Spleen (tissue), 11 donors: ENCODE data around the gene NUMA1. TPM values are rescaled to one million over a fixed set of nuclear protein-coding genes. Genes with fewer than 3 reads are reported as not detected.

Source experiments
- DNase-seq: peaks from one replicate; pipeline ENCODE4 v3.0.0-alpha.2; 2020
- H3K27ac ChIP-seq, 8 donors: fragments of 200-600 bp; sonication (generic) in 7 of 8; 1 replicate in 4 of 8; 2 replicates in 4 of 8; pipeline versions ENCODE4 v1.5.0 to v1.8.0; 2016 to 2021; ENCODE audit warnings: inconsistent platforms in 4 of 8, mild to moderate bottlenecking in 4 of 8, moderate library complexity in 1 of 8
- H3K27me3 ChIP-seq, 7 donors: fragments of 200-600 bp; sonication (generic) in 6 of 7; replicated peaks in 1 of 7; 1 replicate in 4 of 7; 2 replicates in 3 of 7; pipeline versions ENCODE4 v1.5.0 to v1.8.0; 2016 to 2021; ENCODE audit warnings: inconsistent platforms in 3 of 7, mild to moderate bottlenecking in 1 of 7
- H3K36me3 ChIP-seq, 6 donors: fragments of 200-600 bp; sonication (generic) in 5 of 6; 1 replicate in 4 of 6; 2 replicates in 2 of 6; pipeline versions ENCODE4 v1.5.0 to v1.8.0; 2016 to 2021; ENCODE audit warnings: inconsistent platforms in 2 of 6
- H3K4me1 ChIP-seq, 6 donors: fragments of 200-600 bp; sonication (generic) in 5 of 6; 1 replicate in 3 of 6; 2 replicates in 3 of 6; pipeline versions ENCODE4 v1.5.0 to v1.8.0; 2016 to 2021; ENCODE audit warnings: inconsistent platforms in 3 of 6
- H3K4me3 ChIP-seq, 8 donors: fragments of 200-600 bp; sonication (generic) in 7 of 8; 1 replicate in 4 of 8; 2 replicates in 4 of 8; pipeline versions ENCODE4 v1.5.0 to v1.8.0; 2016 to 2021; ENCODE audit warnings: inconsistent platforms in 4 of 8, mild to moderate bottlenecking in 4 of 8, moderate library complexity in 2 of 8
- H3K9me3 ChIP-seq, 8 donors: fragments of 200-600 bp; sonication (generic) in 7 of 8; 1 replicate in 4 of 8; 2 replicates in 4 of 8; pipeline versions ENCODE4 v1.5.0 to v1.8.0; 2016 to 2021; ENCODE audit warnings: inconsistent platforms in 4 of 8
- CTCF ChIP-seq, 11 experiments: fragments of 200-600 bp in 7 of 11; fragments of 450-650 bp in 4 of 11; sonication (generic) in 4 of 11; IDR thresholded peaks in 8 of 11; conservative IDR thresholded peaks in 3 of 11; 1 replicate in 7 of 11; 2 replicates in 4 of 11; pipeline versions ENCODE4 v1.4.0 to v1.8.0; 2016 to 2021; ENCODE audit warnings: antibody characterized with exemption in 11 of 11, inconsistent platforms in 4 of 11, mild to moderate bottlenecking in 1 of 11
- POLR2A ChIP-seq, 3 donors: fragments of 450-650 bp; IDR thresholded peaks; one replicate each; pipeline ENCODE4 v1.5.1; 2017; ENCODE audit warnings: antibody characterized with exemption in 3 of 3, mild to moderate bottlenecking in 1 of 3
- POLR2AphosphoS5 ChIP-seq, 3 donors: sonication (generic); formaldehyde crosslinking; IDR thresholded peaks; one replicate each; pipeline ENCODE4 v1.5.1; 2017; ENCODE audit warnings: antibody characterized with exemption in 3 of 3
- WGBS, 5 donors: extraction: QIAGEN DNeasy Blood & Tissue Kit in 3 of 5; methylation state at CpG; one replicate each; pipeline versions ENCODE4 v1.1.5 to v1.1.7; 2013 to 2018; 5-methylcytosine and 5-hydroxymethylcytosine counted together
- intact Hi-C: fragments of 100-400 bp; cut with DNase I; formaldehyde crosslinking; loops from one replicate; pipeline ENCODE4 v1.15.0; 2023; ENCODE audit warnings: low total_unique reads
- polyA plus RNA-seq, 3 donors: library from polyadenylated mRNA; stranded (reverse); fragments of 200-250 nt; gene quantifications; one replicate each; pipeline ENCODE4 v1.2.1, GENCODE V29; 2013
- total RNA-seq, 7 donors: library from RNA; depleted of rRNA in 3 of 7; stranded (reverse); fragments of >200 nt in 3 of 7; fragmentation: NEBNext Ultra II Directional in 4 of 7; extraction: Animal tissue kit (Norgen Biotek cat#: 25700) in 4 of 7; gene quantifications; one replicate each; pipeline versions ENCODE4 v1.1.0 to v1.2.1, GENCODE V29; 2016 to 2021
- donor health status: healthy with polysubstance abuse.
- donor health status: DM: no; HTN: no; CAD: no; lungs with moderate emphysema.
- donor health status: DM: no; HTN: no; CAD: no.
- donor health status: Bipolar disorder and iron deficiency.
- donor health status: healthy.
- donor health status: DM: no; HTN: no; CAD: no.
- donor health status: DM: yes; HTN: yes; CAD: no.

Gene NUMA1
- total and polyA plus RNA-seq, 10 donors: 75.5 to 248 (median 185) TPM

DNA sequence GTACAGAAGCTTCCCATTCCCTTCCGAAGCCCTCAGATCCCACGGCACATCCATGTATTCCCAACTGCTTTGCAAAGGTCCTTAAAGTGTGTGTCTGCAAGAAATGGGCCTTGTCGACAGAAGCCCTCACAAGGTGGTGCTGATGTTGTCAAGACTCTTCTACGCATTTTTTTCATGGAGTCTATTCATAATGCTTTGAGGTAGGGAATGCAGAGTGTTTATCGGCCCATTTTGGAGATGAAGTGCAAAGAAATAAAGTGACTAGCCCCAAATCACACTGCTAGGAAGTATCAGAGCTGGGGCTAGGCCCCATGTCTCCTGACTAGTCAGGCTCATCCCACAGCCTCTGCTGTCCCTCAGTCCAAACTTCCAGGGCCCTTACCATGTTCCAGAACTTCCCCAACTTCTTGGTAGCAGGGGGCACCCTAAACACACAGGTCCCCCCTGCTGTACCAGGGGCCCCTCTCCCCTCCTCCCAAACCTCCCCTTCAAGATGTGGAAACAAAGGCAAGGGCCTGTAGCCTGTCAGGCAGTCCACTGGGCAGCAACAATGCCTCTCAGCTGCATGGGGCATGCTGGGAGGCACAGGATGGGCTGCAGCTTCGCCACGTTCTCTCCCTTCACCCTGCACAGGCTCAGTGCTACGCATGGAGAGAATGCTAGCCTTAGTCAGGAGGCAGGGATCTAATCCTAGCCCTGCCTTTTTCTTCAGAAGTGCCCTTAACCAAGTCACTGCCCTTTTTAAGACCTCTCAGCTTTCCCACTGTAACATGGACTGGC lies 73.8 kb downstream of the NUMA1 start:
- 90 to 95% (median 92%) methylated on average over 8 of the region's 8 CpGs for WGBS, 5 donors
- no peak for DNase-seq
- H3K9me3 ChIP-seq: no peaks in the 10 kb centered on the region
- peak overlapping the region in 1 of 8 donors; percentile 21 for H3K27ac ChIP-seq
- H3K4me1 ChIP-seq: peaks cover under 1 to 51% (median 22%) of the 10 kb centered on the region in 6 donors
- intact Hi-C loops: no loop called here
- no peak overlapping the region for H3K4me3 ChIP-seq
- peaks cover 10 to 100% (median 100%) of the 10 kb centered on the region in 6 donors for H3K36me3 ChIP-seq
- TF ChIP-seq POLR2A (IDR thresholded peaks at IDR 0.05) (no peak), POLR2AphosphoS5 (IDR thresholded peaks at IDR 0.05) (peak in 2 of 3 donors; percentile 6 to 59)
- no peaks in the 10 kb centered on the region for H3K27me3 ChIP-seq

DNA sequence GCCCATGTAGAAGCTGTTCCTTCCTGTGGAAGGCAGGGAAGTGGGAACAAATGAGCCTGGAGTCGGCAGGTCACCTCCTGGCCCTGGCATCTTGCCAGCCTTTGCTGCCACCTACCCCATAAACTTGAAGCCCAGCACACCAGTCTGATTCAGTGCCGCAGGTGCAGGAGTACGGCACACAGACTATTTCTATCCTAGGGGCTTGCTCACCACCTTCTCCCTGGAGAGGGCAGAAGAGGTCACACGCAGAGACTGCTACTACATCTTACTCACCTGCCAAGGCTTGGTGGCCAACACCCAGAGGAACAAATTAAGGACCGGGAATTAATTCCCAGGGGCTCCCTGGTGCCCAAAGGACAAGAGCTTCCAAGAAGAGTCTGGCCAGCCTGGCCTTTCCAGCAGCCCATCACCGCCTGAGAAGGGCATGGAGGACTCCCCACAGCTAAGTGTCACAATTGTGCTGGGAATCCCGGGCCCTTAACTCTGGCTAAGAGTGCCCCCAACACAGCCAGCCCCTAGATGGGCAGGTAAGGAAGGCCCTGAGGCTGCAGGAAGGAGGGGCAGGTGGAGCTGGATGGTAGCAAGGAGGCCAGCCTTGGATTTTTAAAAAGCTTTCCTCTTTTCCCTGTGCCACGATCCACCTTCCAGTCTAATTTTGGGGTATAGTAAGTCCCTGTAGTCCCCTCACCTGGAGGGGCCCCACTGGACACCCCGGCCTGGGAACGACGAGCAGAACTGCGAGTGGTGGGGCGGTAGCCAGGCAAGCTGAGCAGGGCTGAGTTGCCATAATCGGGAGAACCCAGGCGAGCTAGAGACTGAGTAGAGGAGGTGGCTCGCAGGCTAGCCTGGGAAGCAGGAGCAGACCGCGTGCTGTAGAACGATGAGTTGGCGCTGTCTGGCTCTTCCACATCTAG lies 74.7 kb downstream of the NUMA1 start:
- DNase-seq: no peak
- Histone ChIP-seq H3K4me1 (peaks cover 5 to 60% (median 31%) of the 10 kb centered on the region in 6 donors), H3K27ac (peak overlapping the region in 2 of 8 donors; percentile 26 to 45), H3K9me3 (no peaks in the 10 kb centered on the region), H3K27me3 (no peaks in the 10 kb centered on the region), H3K4me3 (no peak overlapping the region), H3K36me3 (peaks cover 10 to 100% (median 98%) of the 10 kb centered on the region in 6 donors)
- intact Hi-C loops: no loop called here
- TF ChIP-seq POLR2A (IDR thresholded peaks at IDR 0.05) (no peak), POLR2AphosphoS5 (IDR thresholded peaks at IDR 0.05) (peak in 2 of 3 donors; percentile 52 to 73), CTCF (IDR thresholded peaks at IDR 0.05 in 8 of 11, conservative IDR thresholded peaks at IDR 0.05 in 3 of 11) (no peak)
- WGBS, 5 donors: 80 to 91% (median 90%) methylated on average over 19 to 20 of the region's 20 CpGs

- Histone ChIP-seq H3K36me3 (peaks cover 10 to 100% (median 91%) of the 10 kb centered on the region in 6 donors), H3K27ac (peak overlapping the region in 2 of 8 donors; percentile 26 to 45), H3K27me3 (no peaks in the 10 kb centered on the region), H3K9me3 (no peaks in the 10 kb centered on the region), H3K4me3 (no peak overlapping the region), H3K4me1 (peaks cover 8 to 69% (median 39%) of the 10 kb centered on the region in 6 donors)
- WGBS, 5 donors: 70 to 89% (median 84%) methylated on average over 6 to 16 of the region's 16 CpGs
- DNase-seq: no peak
- TF ChIP-seq POLR2AphosphoS5 (IDR thresholded peaks at IDR 0.05) (peak in 1 of 3 donors; percentile 49), CTCF (IDR thresholded peaks at IDR 0.05 in 8 of 11, conservative IDR thresholded peaks at IDR 0.05 in 3 of 11) (no peak), POLR2A (IDR thresholded peaks at IDR 0.05) (no peak)
- intact Hi-C loops: no loop called here
Measured at GRCh38 chr11:72004515-72005346, 75.6 kb downstream of the NUMA1 start.

GRCh38 chr11:72003776-72004171 lies 76.6 kb downstream of the NUMA1 start:
- no peak for TF ChIP-seq CTCF (IDR thresholded peaks at IDR 0.05 in 8 of 11, conservative IDR thresholded peaks at IDR 0.05 in 3 of 11)
- TF ChIP-seq POLR2AphosphoS5 (IDR thresholded peaks at IDR 0.05): peak in 2 of 3 donors; percentile 48 to 73
- no peak for TF ChIP-seq POLR2A (IDR thresholded peaks at IDR 0.05)
- intact Hi-C loops: no loop called here
- no peaks in the 10 kb centered on the region for H3K9me3 ChIP-seq
- H3K27me3 ChIP-seq: no peaks in the 10 kb centered on the region
- peaks cover 15 to 79% (median 49%) of the 10 kb centered on the region in 6 donors for H3K4me1 ChIP-seq
- no peak overlapping the region for H3K4me3 ChIP-seq
- WGBS, 5 donors: 88 to 96% (median 94%) methylated on average over 16 to 20 of the region's 20 CpGs
- DNase-seq: no peak
- H3K36me3 ChIP-seq: peaks cover 10 to 92% (median 81%) of the 10 kb centered on the region in 6 donors
- H3K27ac ChIP-seq: peak overlapping the region in 1 of 8 donors; percentile 8
